SIG-M5 (cell line): ENCODE data around the gene SEPTIN3.
"Not testable (repeated sequence)": the region's sequence is repeated elsewhere in the genome, so short reads cannot be mapped to it uniquely, and the experiment has no call there.

Experiments used
- DNase-seq: peaks from one replicate; lab custom pipeline; 2025; lab: John Stamatoyannopoulos, UW

SEPTIN3 gene

DNA sequence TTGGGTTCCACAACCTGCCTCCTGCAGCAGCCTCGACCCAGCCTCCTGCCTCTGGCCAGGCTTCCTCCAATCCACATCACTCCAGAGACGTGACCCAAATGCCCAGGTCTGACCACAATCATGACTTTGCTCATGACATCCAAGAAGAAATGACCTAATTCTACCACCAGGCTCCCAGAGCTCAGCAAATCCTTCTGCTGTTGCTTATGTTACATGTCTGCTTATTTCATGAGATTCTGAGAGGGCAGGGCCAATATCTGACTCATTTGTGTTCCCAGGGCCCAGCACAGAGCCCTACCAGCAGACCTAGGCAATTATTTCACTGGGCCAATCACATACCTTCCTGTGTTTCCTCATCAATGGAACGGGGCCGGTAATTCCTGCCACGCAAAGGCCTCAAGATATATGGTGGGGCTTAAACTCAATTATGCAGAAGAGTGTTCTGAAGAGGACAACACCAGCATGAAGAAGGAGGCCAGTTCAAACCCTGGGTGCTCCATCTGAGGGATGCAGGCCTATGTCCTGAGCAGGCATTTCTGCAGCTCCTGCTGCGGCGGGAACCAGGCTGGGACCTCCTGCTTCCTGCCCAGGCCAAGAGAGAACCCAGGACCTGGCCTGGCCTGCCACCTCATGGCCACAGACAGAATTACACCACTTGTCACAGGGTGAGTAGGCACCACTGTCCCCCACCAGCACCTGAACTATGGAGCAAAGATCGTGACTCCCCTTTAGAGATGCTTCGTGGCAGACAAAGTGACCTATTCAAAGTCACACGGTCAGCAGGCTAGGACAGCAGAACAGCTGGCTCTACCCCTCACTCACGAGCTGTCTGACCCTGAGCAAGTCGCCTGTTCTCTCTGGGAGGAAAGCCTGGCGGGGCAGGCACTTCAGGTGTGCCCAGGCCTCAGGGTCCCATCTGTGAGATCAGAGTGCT, 28.1 kb upstream of the SEPTIN3 start:
- DNase-seq: no peak

DNA sequence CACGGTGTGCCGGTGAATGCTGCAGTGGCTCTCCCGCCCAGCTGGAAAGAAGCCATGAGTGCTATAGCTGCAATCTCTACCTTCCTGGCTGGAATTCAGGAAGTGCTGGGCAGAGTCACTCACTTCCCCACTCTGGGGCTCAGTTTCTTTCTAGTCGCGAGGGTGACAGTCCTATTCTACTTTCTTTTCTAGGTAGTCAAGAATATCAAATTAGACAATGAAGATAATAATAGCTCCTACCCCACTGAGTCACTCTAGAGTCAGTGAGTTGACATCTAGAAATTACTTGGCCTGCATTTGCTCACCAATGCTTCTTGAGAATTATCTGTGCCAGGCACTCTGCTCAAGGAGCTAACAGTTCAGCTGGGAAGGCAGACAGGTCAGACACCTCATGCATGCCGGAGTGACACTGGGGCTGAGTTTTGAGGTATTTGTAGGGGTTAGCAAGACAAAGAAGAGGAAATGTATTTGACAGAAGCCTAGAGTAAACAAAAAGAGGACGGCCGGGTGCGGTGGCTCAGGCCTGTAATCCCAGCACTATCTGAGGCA, 25.5 kb upstream of the SEPTIN3 start:
- DNase-seq: no peak

DNA sequence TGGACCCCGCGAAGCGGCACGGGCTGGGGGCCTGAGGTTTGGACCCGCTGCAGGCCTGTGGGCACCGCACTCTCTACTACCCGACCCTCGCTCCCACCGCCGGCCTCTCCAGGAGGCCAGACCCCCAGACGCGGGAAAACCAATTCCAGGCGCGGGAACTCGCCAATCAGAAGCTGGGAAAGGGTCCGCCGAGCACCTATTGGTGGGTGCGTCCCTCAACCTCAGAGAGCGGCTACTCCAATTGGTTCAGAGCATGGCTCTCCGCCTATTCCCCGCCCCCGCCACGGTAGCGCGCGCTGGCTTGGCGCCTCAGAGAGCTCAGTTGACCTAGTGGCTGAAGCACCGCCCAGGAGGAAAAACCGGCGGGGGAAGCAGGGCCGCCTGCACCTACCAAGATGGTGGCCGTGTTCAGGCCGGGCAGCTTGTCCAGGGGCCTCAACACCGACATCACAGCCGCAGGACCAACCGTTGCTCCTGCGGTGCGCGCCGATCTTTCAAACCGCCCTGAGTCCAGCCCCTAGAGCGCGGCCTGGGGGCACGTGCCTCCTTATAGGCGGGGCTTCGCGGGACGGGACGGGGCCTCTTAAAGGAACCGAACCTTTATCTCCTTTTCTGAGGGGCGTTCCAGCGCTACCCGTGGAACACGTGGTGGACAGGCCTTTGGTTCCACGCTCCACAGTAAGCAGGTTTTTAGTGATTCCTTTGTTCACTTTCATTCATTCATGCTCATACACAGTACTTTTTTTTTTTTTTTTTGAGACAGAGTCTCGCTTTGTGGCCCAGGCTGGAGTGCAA, 22.4 kb upstream of the SEPTIN3 start, which contains the start of gene CENPM:
CENPM (minus strand) TSS at position 524 of the 795 bp plus-strand sequence; CDS start at position 448, 76 bp downstream.
- DNase-seq: peak; percentile 55

DNA sequence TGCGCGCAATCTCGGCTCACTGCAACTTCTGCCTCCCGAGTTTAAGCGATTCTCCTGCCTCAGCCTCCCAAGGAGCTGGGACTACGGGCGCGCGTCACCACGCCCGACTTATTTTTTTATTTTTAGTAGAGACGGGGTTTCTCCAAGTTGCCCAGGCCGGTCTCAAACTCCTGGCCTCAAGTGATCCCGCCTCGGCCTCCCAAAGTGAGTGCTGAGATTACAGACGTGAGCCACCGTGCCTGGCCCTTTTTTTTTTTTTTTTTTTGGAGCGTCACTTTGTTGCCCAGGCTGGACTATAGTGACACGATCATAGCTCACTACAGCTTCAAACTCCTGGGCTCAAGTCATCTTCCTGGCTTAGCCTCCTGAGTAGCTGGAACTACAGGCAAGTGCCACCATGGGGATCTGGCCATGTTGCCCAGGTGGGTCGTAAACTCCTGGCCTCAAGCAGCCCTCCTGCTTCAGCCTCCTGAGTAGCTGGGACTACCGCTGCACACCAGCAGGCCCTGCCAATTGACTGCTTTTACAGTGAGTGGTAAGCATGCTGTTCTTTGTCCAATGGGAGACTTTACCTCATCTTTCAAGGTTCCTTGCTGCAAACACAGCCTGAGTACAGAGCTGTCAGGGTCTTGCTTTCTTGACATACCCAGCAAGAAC, 21.7 kb upstream of the SEPTIN3 start:
- no peak for DNase-seq

DNA sequence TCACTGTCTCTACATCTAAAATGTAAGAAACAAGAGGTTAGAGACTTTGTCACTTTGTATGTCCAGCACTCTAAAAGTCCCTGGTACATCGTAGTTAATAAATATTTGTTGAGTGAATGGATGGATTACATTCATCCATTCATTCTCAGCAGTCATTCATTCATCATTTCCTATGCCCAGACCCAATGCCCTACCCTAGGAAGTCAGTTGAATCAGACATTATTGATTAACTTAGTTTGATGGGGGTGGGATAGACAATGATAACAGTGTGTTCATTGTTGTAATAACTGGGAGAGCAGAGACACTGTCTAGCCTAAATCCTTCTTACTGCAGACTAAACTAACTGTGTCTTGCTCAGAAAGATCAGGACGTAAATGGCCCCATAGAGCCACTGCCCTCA, 21.1 kb upstream of the SEPTIN3 start:
- DNase-seq: no peak

DNA sequence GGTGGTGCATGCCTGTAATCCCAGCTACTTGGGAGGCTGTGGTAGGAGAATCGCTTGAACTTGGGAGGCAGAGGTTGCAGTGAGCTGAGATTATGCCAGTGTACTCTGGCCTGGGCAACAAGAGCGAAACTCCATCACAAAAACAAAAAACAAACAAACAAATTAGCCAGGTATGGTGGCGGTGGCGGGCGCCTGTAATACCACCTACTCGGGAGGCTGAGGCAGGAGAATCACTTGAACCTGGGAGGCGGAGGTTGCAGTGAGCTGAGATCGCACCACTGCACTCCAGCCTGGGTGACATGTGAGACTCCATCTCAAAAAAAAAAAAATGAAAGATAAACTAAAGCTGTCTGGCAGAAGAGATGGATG, 20.3 kb upstream of the SEPTIN3 start:
- DNase-seq: not testable (repeated sequence)

DNA sequence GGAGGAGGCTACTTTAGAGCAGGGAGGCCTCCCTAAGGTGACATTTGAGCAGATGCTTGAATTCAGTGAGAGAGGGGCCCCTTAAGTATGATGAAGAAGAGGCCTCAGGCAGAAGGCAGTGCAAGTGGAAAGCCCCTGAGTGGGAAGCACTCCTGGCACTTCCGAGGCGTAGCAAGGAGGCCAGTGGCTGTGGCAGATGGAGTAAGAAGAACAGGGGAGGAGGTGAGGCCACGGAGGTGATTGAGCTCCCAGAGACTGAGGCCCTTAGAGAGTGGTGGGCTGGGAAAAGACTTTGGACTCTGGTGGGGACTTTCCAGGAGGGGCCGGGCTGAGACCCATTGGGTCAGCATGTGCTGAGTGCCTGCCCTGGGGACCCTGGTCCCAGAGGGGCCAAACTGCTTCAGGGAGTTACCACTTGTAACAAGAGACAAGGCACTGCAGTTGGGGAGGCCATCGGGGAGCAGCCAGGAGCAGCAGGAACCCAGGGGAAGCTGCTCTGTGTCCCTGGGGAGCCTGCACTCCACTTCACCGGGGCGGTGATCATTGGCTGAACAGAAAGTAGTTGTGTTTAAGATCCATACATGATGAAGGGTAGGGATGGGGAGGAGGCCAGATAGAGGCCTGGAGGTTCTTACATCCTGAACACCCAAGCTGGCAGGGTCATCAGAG, 19.8 kb upstream of the SEPTIN3 start:
- DNase-seq: no peak

DNA sequence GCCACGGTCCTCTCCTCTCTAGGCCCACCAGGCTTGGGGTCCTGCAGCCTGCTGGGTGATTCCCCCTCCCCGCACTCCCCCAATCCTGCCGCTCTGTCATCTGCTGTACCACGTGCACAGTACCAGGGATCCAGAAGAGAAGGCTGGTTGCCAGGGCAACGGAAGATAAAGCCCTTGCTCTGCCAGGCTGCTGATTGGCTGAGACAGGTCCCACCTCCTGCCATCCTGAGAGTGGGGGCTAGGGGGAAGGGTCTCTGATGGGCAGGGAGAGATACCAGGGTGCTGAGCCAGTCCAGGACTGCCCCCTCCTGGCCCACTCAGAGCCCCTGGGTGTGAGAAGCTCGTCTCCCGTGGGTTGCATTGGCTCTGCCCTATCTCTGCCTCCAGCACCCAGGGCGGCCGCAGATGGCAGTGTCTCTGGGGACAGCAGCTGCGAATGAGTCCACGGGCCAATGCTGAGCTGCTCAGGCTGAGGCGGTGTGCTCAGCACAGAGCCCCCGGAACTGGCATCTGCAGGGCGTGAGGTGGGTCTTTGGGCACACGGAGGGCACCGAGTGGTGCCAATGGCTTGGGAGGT, 17.3 kb upstream of the SEPTIN3 start, which contains the start of gene SMIM45:
SMIM45 (plus strand) TSS at position 253 of the 577 bp plus-strand sequence.
- DNase-seq: no peak

DNA sequence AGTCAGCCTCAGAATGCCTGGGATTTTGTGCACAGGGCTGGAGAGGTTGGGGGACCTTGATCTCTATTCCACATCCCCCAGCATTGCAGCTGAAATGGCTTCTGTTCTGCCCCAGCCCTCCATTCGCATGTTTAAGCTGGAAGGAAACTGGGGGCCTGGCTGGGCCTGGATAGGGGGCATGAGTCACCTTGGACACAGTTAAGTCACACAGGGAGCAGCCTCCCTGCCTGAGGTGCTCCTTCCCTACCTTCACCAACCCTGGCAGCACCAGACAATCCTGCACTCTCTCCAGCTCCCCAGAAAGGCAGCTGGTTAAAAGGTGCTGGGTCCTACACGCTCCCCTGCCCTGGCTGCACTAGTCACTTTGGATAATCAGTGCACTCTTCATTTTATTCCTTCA, 16.5 kb upstream of the SEPTIN3 start:
- DNase-seq: no peak

DNA sequence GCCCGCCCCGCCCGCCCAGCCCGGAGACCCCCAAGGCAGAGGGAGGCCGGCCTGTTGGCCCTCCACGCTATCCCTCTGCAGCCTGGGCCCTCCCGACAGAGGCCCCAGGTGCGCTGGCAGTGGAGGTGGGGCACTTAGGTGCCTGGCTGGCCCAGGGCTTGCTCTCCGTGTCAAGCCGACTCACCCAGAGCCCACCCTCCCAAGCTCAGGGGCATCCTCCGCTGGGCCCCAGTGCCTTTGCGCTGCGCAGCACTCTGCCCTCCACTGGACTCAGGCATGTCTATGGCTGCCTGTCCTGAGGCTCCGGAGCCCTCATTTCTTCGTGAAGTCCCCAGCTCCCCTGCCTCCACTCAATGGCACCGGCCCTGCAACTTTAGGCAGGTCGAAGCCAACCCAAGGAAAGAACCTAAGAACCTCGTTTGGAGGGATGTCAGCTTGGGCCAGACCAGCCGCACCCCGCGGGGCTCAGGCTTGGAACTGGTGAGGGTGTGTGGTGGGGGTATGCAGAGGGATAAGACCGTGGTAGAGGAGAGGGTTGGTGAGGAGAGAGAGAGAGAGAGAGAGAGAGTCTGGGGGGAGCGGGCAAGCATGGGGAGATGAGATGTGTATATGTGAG, 11.2 kb upstream of the SEPTIN3 start:
- DNase-seq: no peak

DNA sequence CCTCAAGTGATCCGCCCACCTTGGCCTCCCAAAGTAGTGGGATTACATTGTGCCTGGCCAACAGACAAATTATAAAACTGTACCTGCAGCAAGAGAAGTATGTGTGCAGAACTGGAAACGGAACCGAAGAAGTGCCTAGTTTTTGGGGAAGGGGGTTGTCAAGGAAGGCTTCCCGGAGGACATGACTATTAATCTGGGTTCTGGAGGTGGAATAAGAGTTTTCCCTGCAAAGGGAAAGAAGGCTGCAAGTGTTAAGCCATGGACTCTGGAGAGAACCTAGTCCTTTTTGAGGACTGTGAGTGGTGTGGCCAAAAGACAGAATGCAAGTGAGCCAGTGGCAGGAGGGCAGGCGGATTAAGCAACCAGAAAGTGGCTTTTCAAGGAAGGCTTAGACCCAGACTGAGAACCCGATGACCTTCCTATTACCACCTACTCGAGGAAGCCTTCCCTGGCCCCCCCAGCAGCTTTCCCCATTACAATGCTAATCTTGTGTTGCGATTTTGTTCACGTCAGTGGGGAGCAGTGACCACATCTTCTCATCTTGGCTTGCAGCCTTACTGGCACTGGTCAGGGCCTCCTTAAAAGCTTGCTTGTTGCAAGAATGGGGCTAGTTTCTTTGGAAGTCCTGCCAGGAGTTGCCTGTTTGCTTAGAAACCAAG, 5.7 kb upstream of the SEPTIN3 start:
- no peak for DNase-seq

DNA sequence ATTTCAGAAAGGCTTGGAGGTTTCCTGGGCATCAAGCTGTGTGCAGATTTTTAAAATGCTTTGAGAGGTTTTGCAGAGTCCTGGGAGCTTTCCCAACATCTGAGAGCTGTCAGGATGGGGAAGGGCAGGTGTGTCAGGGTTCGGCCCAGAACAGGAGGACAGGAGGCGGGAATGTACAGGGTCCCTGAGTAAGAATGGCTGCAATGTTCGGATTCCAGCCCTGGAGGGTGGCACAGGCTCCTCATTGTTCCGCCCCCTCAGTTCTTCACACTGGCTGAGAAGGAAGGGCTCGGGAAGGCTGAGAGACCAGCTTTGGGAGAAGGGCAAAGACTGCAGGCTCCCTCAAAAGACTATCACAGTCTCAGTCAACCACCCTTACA, 5.1 kb upstream of the SEPTIN3 start:
- DNase-seq: no peak

DNA sequence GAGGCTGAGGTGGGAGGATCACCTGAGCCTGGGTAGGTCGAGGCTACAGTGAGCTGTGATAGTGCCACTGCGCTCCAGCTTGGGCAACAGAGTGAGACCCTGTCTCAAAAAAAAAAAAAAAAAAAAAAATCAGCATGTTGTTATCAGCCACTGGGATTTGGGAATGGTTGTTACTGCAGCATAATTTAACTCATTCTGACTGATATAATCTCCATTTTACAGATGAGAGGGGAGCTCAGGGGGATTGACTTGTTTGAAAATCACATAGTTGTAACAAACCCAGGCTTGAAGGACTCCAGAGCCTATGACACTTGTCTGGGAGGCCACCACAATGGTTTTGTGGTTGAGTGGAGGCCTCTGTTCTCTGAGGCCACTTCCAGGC, 3.0 kb upstream of the SEPTIN3 start:
- DNase-seq: no peak

DNA sequence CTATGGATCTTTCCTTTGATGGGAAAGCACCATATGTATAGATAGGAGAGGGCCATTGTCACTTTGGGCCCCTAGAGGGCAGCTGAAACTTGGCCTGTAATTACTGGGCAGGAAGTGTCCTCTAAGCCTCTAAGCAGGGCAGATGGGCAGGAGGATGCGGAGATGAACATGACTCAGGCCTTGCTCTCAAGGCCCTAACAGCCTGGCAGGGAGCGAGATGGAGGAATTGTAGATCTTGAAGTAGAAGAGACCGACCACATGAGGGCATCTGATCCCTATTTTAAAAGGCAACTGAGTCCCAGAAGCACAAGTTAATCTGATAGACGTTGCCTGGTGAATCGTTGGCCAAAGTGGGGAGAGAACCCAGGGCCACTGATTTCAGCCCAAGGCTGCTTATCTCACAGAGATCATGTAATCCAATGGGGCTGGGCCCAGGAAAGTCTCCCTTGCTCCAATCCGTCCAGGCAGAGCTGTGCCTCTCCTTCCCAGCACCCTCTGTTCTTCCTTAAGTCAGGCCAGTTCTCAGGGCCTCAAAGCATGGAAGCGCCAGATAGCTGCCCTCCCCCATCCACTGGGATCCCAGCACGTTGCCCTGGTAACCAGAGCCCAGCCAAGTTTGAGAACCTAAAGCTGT, 2.5 kb upstream of the SEPTIN3 start:
- DNase-seq: peak; percentile 26

DNA sequence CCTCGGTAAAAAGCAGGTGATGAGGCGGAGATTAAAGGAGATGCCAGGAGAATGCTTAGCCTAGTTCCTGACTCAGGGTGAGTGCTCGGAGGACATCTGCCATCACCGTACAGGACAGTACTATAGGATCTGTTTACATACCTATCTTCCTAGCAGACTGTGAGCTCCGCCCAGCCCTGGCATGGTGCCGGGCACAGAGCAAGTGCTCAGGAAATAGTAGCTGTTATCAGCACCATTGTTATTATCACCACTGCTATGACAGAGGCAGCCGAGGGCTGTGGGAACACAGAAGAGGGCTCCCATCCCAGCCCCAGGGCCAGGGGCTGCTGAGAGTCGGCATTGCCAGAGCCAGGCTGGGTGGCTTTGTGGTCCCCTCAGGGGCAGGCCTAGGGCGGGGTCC, 642 bp upstream of the SEPTIN3 start:
- DNase-seq: no peak

DNA sequence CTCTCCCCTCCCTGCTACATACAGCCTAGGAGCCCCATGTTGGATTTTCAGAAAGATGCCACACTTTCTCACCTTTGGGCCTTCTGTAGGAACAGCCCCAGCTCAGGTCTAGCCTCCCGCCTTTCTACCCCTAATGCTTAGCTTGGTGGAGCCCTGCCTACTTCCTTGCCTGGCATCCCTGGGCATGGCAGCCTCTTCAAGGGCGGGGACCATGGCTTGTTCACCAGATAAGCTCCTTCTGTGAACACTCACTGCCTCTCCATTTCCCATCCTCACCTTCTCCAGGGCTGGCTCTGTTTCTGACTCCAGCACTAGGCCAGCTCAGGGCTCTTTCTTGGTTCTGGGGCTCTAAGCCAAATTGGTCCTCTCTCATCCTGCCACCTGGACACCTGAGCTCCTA, 1.4 kb downstream of the SEPTIN3 start:
- DNase-seq: no peak

DNA sequence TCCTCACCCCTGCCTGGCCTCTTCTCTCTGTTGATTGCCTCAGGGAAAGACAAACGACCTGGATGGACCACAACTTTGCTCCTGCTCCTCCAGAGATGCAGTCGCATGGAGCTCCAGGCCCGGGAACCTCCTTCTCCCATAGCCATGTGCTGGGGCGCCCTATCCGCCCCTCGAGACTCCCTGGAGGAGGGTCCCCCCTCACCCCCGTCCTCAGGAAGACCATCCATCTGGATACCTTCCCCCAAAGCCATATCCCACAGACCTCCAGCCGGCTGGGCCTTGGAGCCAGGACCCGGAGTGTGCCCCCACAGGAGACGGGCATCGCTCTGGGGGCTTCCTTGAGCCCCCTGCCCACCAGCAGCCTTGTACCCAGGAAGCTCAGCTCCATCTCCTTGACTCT, 2.2 kb downstream of the SEPTIN3 start:
- no peak for DNase-seq

DNA sequence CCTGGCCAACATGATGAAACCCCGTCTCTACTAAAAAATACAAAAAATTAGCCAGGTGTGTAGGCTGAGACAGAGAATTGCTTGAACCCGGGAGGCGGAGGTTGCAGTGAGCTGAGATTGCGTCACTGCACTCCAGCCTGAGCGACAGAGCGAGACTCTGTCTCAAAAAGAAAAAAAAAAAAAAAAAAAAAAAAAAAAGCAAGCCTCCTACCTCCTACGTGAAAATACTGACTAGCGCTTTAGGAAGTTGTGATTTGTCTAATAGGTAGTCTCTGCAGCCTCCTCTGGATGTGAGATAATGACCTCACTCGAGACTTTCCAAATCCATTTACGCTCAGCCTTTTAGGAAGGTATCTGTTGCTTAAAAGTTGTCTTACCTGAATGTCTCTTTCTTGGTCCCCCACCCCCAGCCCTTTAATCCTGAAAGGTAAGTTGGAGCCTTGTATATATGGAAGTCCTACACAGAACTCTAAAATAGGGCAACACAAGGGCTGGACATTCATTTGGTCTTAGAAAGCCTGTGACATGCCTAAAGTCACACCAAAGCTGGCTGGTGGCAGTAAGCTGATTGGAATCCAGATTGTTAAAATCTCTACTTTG, 5.5 kb downstream of the SEPTIN3 start:
- DNase-seq: no peak

DNA sequence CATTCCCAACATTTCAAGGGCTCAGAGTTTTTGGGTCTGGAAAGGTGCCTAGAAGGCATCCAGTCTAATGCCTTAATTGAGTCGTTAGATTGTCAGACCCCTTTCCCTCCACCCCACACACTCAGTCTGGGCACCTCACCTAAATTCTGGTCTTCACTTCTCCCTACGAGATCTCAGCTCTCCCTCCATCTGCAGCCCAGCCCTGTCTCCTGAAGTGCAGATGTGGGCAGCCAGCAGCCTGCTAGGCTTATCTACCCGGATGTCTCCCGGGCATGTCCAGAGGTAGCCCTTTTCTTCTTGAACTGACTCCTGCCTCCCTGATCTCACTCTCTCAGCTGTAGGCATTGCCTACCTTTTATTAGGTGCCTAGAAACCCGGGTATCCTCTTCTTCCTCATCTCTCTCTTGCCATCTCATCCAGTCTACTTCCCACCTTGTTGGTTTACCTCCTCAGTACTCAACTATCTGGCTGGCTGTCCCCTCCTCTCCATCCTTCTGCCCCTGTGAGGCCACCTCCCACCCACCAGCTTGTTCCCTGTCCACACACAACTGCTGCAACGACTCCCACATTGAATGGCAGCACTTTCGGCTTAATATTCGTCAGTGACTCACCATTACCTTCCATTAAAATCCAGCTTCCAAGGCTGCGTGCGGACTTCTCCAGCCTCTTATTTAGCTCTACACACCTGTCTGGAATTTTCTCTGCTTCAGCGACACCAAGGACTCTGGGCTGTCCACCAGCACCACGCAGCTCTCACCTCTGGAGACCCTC, 6.2 kb downstream of the SEPTIN3 start:
- no peak for DNase-seq
